NCI-H2171 treated with DMSO at 0.1 percent for 48 hours (cell line): Measurements from ENCODE around the gene FYCO1.
A peak's percentile ranks its signal among the peaks of the same experiment; 100 is the strongest.
"Not testable (repeated sequence)": the region's sequence is repeated elsewhere in the genome, so short reads cannot be mapped to it uniquely, and the experiment has no call there.

ENCODE experiments used
- DNase-seq: peaks from one replicate; lab custom pipeline; 2025; lab: John Stamatoyannopoulos, UW

Gene FYCO1

DNA sequence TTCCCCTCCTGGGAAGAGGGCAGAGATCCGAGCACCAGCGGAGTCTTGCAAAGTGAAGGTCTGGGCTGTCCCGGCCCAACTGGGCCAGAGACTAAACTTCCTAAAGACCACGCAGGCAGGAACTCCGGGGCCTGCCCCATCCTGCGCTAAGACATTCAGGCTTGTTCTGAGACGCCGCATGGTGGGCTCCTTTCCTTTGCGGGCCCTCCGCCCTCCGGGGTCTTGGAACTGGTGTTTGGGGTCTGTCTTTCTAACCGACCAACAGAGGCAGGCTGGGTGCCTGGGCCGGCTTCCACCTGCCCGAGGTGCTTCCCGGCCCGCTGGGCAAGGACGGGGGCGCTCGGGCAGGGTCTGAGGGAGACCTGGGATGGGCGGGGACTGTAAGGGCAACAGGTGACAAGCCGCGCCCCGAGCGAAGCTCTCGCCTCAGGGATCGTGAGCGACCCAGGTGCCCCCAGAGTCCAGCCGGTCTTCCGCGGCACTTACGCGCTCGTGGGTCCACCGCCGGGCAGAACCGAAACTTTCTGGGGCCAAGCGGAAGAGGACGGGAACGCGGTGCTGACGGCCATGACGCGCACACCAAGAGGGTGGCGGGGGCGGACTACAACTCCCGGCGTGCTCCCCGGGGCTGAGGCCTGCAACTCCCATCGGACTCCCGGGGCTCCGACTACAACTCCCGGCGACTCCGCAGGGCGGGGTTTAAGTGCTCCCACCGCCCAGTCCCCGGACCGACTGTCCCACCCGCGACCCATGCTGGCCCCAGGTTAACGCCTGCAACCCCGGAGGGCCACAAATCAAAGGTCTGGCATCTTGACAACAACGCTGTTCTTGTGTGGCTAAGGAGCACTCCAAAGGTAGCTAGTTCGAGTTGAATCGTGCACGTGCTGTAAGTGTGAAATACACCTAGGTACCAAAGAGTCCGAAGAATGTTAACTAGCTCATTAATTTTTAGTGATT lies at the start of gene FYCO1:
Gene FYCO1, minus strand, starts transcription at position 589 of the 957 bp plus-strand sequence. CDS start 10,914 bp downstream, outside the sequence.
- peak; percentile 77 for DNase-seq

DNA sequence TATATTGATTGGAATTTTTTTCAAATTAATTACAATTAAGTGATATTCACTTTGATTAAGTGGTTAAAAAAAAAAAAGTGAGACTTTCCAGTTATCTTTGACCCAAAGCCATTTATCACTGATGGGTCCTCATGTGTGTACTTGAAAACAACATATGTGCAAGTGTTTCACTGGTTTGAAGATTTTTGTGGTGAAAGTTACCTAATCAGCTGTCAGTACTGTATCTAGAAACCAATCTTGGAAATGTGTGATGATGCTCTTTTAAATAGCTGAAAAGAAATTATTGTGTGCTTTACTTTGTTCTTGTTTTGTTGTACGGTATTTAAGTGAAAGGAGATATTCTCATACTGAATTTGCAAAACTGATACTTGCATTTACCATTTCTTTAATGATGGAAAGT lies 43.3 kb upstream of the FYCO1 start:
- DNase-seq, result no peak

DNA sequence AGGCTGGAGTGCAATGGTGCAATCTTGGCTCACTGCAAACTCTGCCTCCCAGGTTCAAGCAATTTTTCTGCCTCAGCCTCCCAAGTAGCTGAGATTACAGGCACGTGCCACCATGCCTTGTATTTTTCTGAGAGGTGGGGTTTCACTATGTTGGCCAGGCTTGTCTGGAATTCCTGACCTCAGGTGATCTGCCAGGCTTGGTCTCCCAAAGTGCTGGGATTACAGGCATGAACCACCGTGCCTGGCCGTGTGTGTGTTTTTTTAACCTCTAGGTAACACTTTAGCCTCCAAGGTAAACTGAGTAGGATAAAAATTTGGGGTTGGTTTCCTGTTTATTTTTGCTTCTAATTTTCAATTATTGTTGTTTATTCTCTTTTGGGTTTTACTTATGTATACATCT lies 42.4 kb upstream of the FYCO1 start:
- not testable (repeated sequence) for DNase-seq

DNA sequence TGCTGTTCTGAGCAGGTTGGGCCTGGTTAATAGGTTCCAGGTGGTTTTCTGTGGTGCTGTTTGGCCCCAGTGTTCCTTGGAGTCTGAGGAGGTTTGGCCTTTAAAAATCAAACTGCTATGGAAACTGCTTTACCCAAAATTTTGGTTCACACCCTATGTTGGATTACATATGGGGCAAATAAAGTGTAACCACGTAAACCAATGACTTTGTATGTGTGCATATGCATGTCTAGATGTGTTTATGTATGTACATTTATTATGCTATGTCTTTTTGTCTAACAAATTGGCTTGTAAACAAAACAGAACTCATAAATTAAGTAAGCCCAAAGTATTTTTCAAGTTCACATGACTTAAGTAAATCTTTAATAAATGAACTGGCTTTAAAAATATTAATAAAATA lies 40.6 kb upstream of the FYCO1 start:
- no peak for DNase-seq

DNA sequence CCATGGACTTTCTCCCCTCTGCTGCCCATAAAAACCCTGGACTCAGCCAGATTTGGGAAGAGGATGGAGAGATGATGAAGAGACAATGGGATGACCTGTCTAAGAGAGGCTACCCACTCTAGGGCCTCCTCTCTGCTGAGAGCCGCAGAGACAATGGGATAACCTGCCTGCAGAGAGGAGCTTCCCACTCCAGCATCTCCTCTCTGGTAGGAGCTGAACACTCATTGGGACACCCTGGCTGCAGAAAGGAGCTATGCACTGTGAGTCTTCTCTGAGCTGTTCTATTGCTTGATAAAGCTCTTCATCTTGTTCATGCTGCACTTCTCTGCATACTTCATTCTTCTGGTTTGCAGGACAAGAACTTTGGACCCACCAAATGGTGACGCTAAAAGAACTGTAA lies 36.1 kb upstream of the FYCO1 start:
- DNase-seq, result no peak

DNA sequence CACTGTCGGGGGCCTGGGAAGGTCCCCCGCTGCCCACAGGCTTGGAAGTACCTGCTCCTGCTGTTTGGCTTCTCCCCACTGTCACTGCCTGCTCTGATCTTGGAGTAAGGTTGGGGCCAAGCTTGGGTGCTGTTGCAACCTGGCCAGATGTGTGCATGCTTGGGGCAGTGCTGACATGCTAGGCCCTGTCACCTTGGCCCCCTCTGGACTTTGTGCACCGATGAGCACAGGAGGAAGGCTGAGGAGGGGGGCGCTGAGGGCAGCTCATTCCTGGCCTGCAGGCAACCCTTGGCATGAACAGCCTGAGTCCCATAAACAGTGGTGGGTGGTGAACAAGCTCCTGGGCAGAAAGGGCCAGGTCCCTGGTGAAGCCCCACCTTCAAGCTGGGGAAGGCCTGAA lies 35.6 kb upstream of the FYCO1 start:
- no peak for DNase-seq

DNA sequence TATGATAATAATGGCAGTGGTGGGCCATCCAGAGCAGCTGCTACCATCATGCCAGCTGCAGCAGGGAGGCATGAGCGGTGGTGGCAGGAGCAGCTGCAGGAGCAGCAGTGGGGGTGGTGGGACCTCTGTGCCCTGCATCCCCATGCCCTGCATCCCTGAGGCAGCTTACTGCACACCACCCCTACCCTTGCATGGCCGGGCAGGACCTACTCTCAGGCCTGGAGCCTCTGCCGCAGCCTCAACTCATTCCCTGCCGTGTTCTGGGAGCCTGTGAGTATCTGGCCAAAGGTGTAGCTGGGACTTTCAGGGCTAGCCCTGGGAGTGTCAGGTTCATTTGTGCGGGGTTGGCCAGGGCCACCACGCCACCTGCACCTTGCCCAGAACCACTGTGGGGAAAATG lies 35.0 kb upstream of the FYCO1 start:
- no peak for DNase-seq

DNA sequence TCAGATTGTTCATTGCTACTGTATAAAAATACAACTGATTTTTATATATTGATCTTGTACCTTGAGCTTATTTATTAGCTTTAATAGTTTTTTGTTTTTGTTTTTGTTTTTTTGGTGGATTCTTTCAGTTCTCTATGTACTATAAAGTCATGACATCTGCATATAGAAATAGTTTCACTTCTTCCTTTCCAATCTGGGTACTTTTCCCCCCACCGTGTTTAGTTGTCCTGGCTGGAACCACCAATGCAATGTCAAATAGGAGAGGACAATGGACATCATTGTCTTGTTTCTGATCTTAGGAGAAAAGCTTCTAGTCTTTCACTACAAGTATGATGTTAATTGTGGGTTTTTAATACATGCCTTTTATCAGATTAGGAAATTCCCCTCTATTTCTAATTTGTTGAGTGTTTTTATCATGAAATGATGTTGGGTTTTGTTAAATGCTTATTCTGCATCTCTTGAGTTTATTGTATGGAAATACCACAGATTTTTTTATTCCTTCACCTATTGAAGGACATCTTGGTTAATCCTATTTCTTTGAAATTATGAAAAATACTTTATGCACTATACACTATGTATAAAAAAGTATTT lies 34.4 kb upstream of the FYCO1 start:
- no peak for DNase-seq

DNA sequence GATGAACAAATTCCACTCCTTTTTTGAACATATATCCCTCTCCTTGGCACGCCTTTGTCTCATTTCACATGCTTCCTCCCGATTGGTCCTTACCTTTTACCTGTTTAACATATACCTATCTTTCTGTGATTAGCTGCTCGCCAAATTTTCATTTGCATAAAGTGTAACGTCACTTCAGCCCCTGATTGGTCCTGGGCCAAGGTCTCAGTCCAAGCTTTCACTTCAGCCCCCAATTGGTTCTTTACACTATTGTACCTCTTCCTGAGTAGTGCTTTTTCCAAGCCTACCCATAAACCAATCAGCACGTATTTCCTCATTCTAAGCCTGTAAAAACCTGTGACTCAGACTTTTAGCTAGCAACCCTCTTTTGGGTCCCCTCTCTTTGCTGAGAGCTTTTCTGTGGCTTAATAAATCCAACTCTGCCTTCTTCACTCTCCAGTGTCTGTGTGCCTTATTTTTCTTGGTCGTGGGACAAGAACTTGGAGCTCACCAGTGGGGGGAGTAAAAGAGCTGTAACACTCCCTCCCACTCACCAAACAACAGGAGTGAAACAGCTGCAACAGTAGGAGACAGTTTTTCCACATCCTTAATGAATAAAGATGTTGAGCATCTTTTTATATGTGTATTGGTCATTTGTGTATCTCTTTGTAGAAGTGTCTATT lies 32.2 kb upstream of the FYCO1 start:
- DNase-seq, result no peak

DNA sequence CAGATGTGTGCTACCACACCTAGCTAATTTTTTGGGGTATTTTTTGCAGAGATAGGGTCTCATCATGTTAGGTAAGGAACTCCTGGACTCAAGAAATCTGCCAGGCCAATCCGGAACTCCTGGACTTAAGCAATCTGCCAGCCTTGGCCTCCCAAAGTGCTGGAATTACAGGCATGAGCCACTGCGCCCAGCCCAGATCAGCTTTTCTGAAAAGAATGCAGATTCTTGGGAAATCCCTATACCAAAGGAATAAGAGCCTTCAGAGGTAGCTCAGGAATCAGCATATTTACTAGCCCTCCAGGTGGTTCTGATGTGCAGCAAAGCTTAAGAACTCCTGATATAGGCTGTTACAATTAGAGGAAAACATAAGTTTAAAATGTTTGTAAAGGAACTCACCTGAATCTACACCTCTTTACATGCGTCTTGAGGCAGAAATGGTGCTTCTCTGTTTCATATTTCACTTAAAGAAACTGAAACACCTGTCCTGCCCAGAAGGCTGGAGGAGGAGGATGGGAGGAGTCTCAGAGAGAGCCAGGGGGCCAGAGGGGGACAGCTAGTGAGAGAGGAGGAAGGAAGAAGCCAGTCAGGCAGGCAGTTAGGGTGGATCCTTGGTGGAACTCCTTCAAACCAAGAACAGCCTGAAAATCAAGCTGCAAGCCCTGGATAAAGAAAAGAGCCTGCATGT lies 31.5 kb upstream of the FYCO1 start, which contains the start of gene XCR1:
Gene XCR1, minus strand, starts transcription at position 463 of the 685 bp plus-strand sequence. CDS start 5,536 bp downstream, outside the sequence.
- no peak for DNase-seq

DNA sequence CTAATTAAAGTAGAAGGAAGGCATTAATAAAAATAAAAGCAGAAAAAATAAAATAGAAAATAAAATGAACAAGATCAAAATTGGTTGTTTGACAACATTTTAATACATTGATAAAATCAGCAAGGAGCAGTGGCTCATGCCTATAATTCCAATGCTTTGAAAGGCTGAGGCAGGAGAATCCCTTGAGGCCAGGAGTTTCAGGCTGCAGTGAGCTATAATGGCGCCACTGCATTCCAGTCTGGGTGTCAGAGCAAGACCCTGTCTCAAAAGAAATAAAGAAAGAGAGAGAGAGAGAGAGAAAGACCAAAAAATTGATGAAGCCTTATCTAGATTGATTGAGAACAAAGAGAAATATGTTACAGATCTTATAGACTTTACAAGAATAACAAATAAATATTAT lies 29.5 kb upstream of the FYCO1 start:
- no peak for DNase-seq

DNA sequence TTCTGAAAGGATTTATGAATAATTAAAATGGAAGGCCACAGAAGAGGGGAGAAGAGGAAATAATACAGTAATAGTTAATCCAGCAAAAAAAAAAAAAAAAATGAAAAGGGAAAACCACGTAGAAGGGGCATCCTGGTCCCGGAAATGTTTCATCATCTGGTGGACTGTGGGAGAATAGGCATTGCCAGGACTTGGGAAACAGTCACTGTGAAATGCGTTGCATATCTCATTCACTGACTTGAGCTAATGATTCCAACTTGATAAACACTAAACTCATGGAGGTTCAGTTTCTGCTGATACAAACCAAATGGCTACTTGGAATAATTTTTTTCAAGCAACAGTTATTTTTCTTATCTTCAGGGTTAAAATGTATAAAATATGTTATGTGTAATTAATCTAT lies 28.5 kb upstream of the FYCO1 start:
- DNase-seq, result no peak

DNA sequence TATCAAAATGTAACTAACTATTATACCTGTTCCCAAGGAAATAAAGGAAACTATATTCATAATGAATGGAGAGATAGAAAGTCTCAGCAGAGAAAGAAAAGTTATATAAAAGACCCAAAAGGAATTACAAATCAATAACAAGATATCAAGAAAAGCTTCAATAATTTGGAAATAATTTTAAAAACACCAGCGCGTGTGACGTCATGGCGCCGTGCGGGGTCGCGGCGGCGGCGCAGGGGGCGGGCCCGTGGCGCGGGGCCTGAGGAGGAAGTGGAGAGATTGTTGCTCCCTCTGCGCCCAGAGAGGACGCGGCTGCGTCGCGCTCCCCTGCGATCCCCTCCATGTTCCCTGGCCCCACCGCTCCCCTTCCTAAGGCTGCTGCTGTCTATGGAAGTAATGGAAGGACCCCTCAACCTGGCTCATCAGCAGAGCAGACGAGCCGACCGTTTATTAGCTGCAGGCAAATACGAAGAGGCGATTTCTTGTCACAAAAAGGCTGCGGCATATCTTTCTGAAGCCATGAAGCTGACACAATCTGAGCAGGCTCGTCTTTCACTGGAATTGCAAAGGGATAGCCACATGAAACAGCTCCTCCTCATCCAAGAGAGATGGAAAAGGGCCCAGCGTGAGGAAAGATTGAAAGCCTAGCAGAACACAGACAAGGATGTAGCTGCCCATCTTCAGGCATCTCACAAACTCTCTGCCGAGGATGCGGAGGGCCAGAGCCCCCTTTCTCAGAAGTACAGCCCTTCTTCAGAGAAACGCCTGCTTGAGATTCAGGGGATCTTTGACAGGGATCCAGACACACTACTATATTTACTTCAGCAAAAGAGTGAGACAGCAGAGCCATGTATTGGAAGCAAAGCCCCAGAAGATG lies 27.5 kb upstream of the FYCO1 start:
- no peak for DNase-seq

DNA sequence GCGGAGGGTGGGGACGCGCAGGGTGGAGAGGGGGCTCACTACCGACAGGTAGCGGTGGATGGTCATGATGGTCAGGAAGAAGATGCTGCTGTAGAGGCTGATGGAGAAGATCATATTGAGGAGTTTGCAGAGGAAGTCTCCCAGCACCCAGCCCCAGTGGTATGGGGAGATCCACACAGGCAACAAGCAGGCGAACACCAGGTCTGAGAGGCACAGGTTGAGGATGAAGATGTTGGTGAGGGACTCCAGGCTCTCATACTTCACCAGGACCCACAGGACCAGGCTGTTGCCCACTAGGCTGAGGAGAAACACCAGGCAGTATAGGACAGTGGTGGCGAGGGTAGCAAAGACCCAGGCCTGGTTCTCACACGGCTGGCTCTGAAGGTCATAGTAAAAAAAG lies 25.9 kb upstream of the FYCO1 start:
- no peak for DNase-seq

DNA sequence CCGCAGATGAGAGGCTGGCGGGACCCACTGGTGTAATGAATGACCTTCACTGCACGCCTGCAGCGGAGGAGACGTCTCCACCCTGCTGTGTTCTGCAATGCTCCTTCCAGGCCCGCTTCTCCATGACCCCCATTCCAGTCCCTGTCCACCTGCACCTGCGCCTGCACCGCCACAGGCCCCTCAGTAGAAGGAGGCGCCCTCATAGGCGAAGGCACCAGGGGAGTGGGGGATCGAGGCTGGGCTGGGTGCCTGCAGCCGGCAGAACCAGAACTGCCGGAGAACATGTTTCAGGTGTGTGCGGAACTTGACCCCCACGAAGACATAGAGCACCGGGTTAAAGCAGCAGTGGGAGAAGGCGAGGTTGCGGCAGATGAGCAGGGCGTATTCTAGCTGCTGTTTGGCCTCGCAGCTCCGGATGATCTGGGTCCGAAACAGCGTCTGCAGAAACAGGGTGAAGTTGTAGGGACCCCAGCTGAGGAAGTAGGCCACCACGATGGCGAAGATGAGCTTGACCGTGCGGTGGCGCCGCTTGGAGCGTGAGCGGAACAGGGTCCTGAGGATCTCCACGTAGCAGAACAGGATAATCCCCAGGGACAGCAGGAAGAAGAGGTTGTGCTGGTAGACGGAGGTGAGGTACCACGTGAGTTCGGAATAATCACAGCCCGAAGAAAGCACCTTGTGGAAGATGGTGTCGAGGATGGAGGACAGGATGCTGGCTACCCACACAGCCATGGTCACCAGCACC lies 25.3 kb upstream of the FYCO1 start:
- no peak for DNase-seq

DNA sequence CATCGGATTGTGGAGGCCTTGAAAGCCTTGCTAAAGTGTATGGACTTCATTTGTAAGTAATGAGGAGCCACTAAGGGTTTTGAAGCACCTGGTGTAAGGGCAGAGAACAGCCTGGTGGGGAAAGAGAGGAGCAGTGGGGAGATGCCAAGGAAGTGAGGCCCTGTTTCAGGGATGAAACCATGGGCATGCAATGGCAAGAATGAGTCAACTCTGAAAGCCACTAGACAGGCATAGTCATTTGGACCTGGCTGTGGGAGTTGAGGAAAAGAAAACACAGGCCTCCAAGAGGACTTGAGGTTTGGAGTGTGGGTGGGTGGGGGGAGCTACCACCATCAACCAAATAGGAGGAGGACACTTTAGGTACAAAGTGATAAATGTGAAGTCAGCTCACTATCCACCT lies 24.1 kb upstream of the FYCO1 start:
- no peak for DNase-seq

DNA sequence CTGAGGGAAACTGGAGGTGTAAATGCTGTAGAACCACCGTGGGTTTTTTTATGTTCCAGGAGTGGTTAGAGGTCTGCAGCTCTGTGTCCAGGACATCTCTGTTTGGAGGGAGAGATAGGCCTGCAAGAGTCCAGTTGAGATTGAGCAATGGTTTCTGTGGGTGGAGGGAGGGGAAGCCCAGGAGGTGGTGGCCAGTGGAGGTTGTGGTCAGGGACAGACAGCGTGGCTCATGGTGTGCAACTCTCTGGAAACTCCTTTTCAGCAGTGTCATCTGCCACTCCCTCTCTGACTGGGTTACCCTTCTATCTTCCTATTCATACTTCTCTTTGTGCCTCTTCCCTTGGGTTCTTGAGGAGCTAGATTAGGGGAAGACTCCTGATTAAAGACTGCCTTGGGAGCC lies 22.1 kb upstream of the FYCO1 start:
- no peak for DNase-seq

DNA sequence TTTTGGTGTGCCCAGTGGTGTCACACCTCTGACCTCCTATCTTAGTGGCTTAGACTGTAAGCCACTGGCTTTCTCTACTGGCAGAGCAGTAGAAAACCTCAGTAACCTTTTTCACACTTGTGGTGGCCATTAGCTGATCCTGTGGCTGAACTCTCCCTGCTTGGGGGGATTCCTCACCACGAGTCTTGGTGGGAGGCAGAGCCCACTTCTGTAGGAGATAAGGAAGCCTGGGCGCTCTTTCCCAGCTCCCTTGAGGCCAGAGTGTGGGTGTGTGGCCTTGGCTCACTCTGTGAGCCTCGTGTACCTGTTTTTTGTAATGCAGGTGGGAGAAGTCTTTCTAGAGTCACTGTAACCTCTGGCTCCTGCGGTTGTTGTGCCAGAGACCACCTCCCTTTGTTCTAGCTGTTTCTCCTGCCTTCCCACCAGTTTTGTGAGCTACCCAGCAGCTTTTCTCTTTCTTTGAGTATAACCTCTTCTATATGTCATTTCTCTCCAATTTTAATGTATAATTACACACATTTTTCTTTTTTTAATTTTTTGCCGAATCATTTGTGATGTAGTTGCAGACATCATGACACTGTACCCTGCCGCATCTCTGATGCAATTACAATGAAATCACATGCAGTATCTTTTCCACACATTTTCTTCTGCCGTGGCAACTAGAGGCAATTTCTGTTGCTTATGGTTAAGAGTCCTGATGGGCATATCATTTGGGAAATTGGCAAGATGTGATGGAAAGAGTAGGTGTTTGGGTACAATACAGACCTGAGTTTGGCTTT lies 17.9 kb upstream of the FYCO1 start:
- DNase-seq, result no peak

DNA sequence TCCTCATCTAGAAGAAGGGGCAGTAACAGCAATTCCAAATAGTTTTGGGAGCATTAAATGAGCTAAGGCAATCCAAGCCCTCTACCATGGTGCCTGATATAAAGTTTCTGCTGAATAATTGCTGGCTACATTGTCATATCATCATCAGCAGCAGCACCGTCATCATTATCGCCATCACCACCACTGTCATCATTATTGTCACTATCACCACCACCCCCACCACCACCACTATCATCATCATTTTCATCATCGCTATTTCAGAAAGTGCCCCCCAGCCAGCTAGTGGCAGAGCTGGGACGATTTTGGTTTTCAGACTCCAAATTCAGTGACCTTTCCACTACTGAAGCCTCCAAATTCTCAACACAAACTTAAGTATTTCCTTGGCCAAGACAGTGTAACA lies 16.6 kb upstream of the FYCO1 start:
- DNase-seq, result no peak
